Smooth muscle cell of the umbilical artery (primary cell): ENCODE results near the gene ATRAID. TPM values are rescaled to one million over a fixed set of nuclear protein-coding genes. Genes with fewer than 3 reads are reported as not detected.

Experiments used
- total RNA-seq: library from RNA; depleted of rRNA; stranded (reverse); fragments of >200 nt; gene quantifications from 2 replicates; pipeline ENCODE4 v1.2.3, GENCODE V29; 2014

ATRAID gene, protein sequence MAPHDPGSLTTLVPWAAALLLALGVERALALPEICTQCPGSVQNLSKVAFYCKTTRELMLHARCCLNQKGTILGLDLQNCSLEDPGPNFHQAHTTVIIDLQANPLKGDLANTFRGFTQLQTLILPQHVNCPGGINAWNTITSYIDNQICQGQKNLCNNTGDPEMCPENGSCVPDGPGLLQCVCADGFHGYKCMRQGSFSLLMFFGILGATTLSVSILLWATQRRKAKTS
- 128 and 271 TPM in 2 replicates for total RNA-seq

DNA sequence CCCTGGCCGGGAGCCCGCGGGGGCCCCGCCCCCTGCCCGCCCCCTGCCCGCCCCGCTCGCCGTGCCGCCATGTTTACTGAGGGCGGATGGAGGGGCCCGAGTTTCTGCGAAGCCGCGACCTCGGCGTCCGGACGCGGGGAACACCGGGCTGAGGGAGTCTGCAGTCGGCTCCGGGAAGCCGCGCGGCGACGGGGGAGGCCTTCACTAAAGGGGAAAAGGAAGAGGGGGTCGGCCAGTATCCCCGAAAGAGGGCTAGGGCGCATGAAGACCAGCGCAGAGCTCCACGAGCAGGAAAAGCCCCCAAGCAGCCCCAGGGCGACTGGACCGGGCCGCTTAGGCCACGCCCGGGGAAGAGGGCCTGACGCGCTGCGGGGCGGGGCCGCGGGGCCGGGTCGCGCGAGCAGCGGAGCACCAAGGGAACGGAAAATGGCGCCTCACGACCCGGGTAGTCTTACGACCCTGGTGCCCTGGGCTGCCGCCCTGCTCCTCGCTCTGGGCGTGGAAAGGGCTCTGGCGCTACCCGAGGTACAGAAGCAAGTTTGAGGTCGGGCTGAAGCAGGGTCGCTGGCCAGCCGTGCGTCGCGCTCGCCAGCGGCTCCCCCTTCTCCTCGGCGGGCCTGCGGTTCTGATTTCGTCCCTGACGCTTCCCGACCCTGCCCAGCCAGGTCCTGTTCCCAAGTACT is at the start of gene ATRAID, which contains the start of gene SLC5A6:
ATRAID (plus strand) TSS at position 99 of the 683 bp plus-strand sequence; CDS start at position 427, 328 bp downstream.
SLC5A6 (minus strand) TSS at position 326 of the 683 bp plus-strand sequence. CDS start 4,618 bp downstream, outside the sequence.

DNA sequence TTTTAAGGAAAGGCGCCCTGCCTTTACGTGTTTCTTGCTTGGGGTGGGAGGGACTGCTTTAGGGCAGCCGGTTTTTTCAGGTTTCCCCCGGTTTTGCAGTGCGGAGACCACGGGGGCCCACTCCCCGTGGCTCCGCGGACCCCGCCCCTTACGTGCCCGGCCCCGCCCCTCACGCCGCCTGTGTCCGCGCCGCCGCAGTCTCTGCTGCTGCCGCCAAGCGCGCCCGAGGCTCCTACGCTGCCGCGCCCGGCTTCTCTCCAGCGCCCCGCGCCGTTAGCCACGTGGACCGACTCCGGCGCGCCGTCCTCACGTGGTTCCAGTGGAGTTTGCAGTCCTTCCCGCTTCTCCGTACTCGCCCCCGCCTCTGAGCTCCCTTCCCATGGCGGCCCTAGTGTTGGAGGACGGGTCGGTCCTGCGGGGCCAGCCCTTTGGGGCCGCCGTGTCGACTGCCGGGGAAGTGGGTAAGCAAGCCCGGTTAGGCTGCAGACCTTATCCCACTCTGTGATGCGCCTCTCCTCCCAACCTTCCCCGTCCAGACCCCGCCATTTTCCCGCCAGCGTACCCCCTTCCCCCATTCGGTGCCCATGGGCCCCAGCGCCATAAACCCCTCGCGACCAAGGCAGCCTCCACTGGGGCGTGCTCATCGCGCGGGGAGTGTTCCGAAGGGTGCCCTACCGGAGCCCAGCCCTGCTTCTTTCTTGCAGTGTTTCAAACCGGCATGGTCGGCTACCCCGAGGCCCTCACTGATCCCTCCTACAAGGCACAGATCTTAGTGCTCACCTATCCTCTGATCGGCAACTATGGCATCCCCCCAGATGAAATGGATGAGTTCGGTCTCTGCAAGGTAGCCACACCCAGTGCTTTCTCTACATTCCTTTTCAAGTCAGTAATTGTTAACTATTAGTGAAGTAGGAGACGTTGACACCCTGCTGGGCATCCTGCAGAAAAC is 5.6 kb downstream of the ATRAID start, which contains the start of gene CAD:
CAD (plus strand) TSS at position 197 of the 949 bp plus-strand sequence; CDS start at position 380, 183 bp downstream.

GRCh38 chr2:27262379-27263286 is 50.8 kb downstream of the ATRAID start, which contains the start of gene SLC30A3:
TSS of gene SLC30A3 (minus strand) at chr2:27263047. CDS start at chr2:27262906, 141 bp downstream.

Other genes starting within 250 kb of the ATRAID start
- 6.5 and 7.7 TPM in 2 replicates for gene MAPRE3, start 241.4 kb upstream of the ATRAID start, total RNA-seq
- 49.3 and 60.7 TPM in 2 replicates for gene TMEM214, start 179.1 kb upstream of the ATRAID start, total RNA-seq
- 25.1 and 25.8 TPM in 2 replicates for gene AGBL5, start 160.4 kb upstream of the ATRAID start, total RNA-seq
- gene OST4, start 140.4 kb upstream of the ATRAID start, total RNA-seq, result 334 and 797 TPM in 2 replicates
- gene EMILIN1, start 133.4 kb upstream of the ATRAID start, total RNA-seq, result 394 and 462 TPM in 2 replicates
- gene KHK, start 125.3 kb upstream of the ATRAID start, total RNA-seq, result 0.59 and 1.2 TPM in 2 replicates
- gene CGREF1, start 92.9 kb upstream of the ATRAID start, total RNA-seq, result 10.4 and 13.2 TPM in 2 replicates
- gene ABHD1, start 88.2 kb upstream of the ATRAID start, total RNA-seq, result not detected in 2 replicates
- 41.3 and 46.9 TPM in 2 replicates for gene PREB, start 77.4 kb upstream of the ATRAID start, total RNA-seq
- gene PRR30, start 72.6 kb upstream of the ATRAID start, total RNA-seq, result not detected in 2 replicates
- gene TCF23, start 63.0 kb upstream of the ATRAID start, total RNA-seq, result not detected in 2 replicates
- 20.8 and 37.6 TPM in 2 replicates for gene SLC5A6, start 227 bp downstream of the ATRAID start, total RNA-seq
- gene CAD, start 5.3 kb downstream of the ATRAID start, total RNA-seq, result 32.1 and 72.8 TPM in 2 replicates
- gene SLC30A3, start 51.0 kb downstream of the ATRAID start, total RNA-seq, result 0.09 TPM in 1 of 2 replicates, not detected in the other
- not detected in 2 replicates for gene DNAJC5G, start 63.4 kb downstream of the ATRAID start, total RNA-seq
- not detected in 2 replicates for gene TRIM54, start 70.4 kb downstream of the ATRAID start, total RNA-seq
- 0.30 and 0.42 TPM in 2 replicates for gene UCN, start 96.4 kb downstream of the ATRAID start, total RNA-seq
- 73.6 and 107 TPM in 2 replicates for gene MPV17, start 111.1 kb downstream of the ATRAID start, total RNA-seq
- 28.8 and 35.8 TPM in 2 replicates for gene GTF3C2, start 144.7 kb downstream of the ATRAID start, total RNA-seq
- gene EIF2B4, start 158.3 kb downstream of the ATRAID start, total RNA-seq, result 17.8 and 23.0 TPM in 2 replicates
- 113 and 139 TPM in 2 replicates for gene SNX17, start 158.6 kb downstream of the ATRAID start, total RNA-seq
- gene ZNF513, start 168.7 kb downstream of the ATRAID start, total RNA-seq, result 9.8 and 11.6 TPM in 2 replicates
- 56.4 and 77.7 TPM in 2 replicates for gene PPM1G, start 197.6 kb downstream of the ATRAID start, total RNA-seq
- 104 and 112 TPM in 2 replicates for gene NRBP1, start 216.6 kb downstream of the ATRAID start, total RNA-seq
- gene KRTCAP3, start 230.3 kb downstream of the ATRAID start, total RNA-seq, result not detected in 2 replicates